Esophagus muscularis mucosa (tissue), 4 donors: ENCODE data around the gene MYCN. TPM values are rescaled to one million over a fixed set of nuclear protein-coding genes. Genes with fewer than 3 reads are reported as not detected.

ENCODE experiments used
- DNase-seq: peaks from one replicate; pipeline ENCODE4 v3.0.0-alpha.2; 2017; ENCODE audit errors: extremely low spot score
- H3K27ac ChIP-seq, 4 donors: fragments of 200-600 bp; sonication (generic); replicated peaks in 1 of 4; 1 replicate in 3 of 4; 2 replicates in 1 of 4; pipeline ENCODE4 v1.5.1; 2016 to 2019; ENCODE audit warnings: mild to moderate bottlenecking in 1 of 4
- H3K27me3 ChIP-seq, 4 donors: fragments of 200-600 bp; sonication (generic); one replicate each; pipeline versions ENCODE4 v1.5.1 to v1.6.0; 2016 to 2019
- H3K36me3 ChIP-seq, 4 donors: fragments of 200-600 bp; sonication (generic); one replicate each; pipeline ENCODE4 v1.5.1; 2016 to 2019
- H3K4me1 ChIP-seq, 4 donors: fragments of 200-600 bp; sonication (generic); one replicate each; pipeline ENCODE4 v1.5.1; 2016 to 2019
- H3K4me3 ChIP-seq, 4 donors: fragments of 200-600 bp; sonication (generic); 1 replicate in 2 of 4; 2 replicates in 2 of 4; pipeline ENCODE4 v1.5.1; 2016 to 2019; ENCODE audit warnings: mild to moderate bottlenecking in 4 of 4, moderate library complexity in 1 of 4
- H3K9me3 ChIP-seq, 4 donors: fragments of 200-600 bp; sonication (generic); 1 replicate in 3 of 4; 2 replicates in 1 of 4; pipeline ENCODE4 v1.5.1; 2016 to 2019
- CTCF ChIP-seq, 3 experiments: fragments of 200-600 bp in 2 of 3; fragments of 450-650 bp in 1 of 3; sonication (generic) in 2 of 3; IDR thresholded peaks; one replicate each; pipeline ENCODE4 v1.5.1; 2017 to 2019; ENCODE audit warnings: antibody characterized with exemption in 3 of 3, mild to moderate bottlenecking in 2 of 3, moderate library complexity in 1 of 3
- EP300 ChIP-seq: sonication (generic); formaldehyde crosslinking; IDR thresholded peaks from one replicate; pipeline ENCODE4 v1.6.1; 2017; ENCODE audit warnings: antibody characterized with exemption
- POLR2A ChIP-seq: fragments of 450-650 bp; IDR thresholded peaks from one replicate; pipeline ENCODE4 v1.6.1; 2017; ENCODE audit warnings: antibody characterized with exemption, moderate library complexity, mild to moderate bottlenecking, low read depth
- POLR2AphosphoS5 ChIP-seq, 2 donors: sonication (generic); formaldehyde crosslinking; IDR thresholded peaks; one replicate each; pipeline ENCODE4 v1.6.1; 2017; ENCODE audit warnings: antibody characterized with exemption in 2 of 2
- WGBS: methylation state at CpG from one replicate; pipeline ENCODE4 v1.1.5; 2018; 5-methylcytosine and 5-hydroxymethylcytosine counted together
- intact Hi-C: fragments of 100-400 bp; cut with DNase I; formaldehyde crosslinking; loops from one replicate; pipeline ENCODE4 v1.15.1; 2023
- total RNA-seq, 4 donors: library from RNA; depleted of rRNA; stranded (reverse); fragments of >200 nt; gene quantifications; one replicate each; pipeline versions ENCODE4 v1.1.0 to v1.2.1, GENCODE V29; 2016

The MYCN gene
- total RNA-seq, 4 donors from 2014 or later, result 0.83 to 1.2 (median 1.1) TPM

- Histone ChIP-seq H3K4me1 (peaks cover 0 to 8% (median 7%) of the 10 kb centered on the region in 4 donors), H3K36me3 (no peaks in the 10 kb centered on the region), H3K27ac (no peak overlapping the region), H3K9me3 (no peaks in the 10 kb centered on the region), H3K4me3 (no peak overlapping the region), H3K27me3 (peaks cover 0 to 2% (median 0%) of the 10 kb centered on the region in 4 donors)
- no peak for DNase-seq
- TF ChIP-seq CTCF (IDR thresholded peaks at IDR 0.05), result no peak
- TF ChIP-seq POLR2AphosphoS5 (IDR thresholded peaks at IDR 0.05), result no peak
- no peak for TF ChIP-seq POLR2A
- intact Hi-C loops, result no loop called here
- WGBS, result 89% methylated on average over 7 of the region's 7 CpGs
Measured at GRCh38 chr2:15976354-15976753, 36.0 kb downstream of the MYCN start.

GRCh38 chr2:15979051-15979758 lies 38.9 kb downstream of the MYCN start:
- peaks cover 0 to 10% (median 8%) of the 10 kb centered on the region in 4 donors for H3K4me1 ChIP-seq
- no peak overlapping the region for H3K4me3 ChIP-seq
- no peaks in the 10 kb centered on the region for H3K27me3 ChIP-seq
- WGBS, result 82% methylated on average over 9 of the region's 9 CpGs
- H3K27ac ChIP-seq, result no peak overlapping the region
- TF ChIP-seq CTCF (IDR thresholded peaks at IDR 0.05) (no peak), EP300 (no peak), POLR2A (no peak), POLR2AphosphoS5 (IDR thresholded peaks at IDR 0.05) (no peak)
- DNase-seq, result no peak
- no peaks in the 10 kb centered on the region for H3K9me3 ChIP-seq
- intact Hi-C loops, result no loop called here
- H3K36me3 ChIP-seq, result no peaks in the 10 kb centered on the region

GRCh38 chr2:15979759-15980604 lies 39.6 kb downstream of the MYCN start:
- 88% methylated on average over 9 of the region's 9 CpGs for WGBS
- DNase-seq, result no peak
- intact Hi-C loops, result no loop called here

DNA sequence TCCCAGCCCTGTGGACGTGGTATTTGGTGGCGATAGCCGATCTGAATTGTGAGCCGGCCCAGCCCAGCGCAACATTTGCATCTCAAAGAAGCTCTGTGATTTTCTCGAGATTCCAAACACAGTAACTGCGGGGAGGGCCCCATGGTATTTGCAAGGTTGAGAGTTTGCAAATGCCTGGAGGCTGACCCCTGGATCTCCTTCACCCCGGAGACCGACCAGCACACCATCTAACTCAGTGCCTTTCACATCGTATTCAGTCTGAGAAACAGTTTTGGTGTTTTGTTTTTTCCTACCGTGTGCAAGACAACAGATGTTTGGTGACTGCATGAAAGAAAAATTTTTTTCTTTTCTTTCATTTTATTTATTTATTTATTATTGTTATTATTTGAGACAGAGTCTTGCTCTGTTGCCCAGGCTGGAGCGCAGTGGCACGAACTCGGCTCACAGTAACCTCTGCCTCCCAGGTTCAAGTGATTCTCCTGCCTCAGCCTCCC lies 40.3 kb downstream of the MYCN start:
- intact Hi-C loops, result no loop called here
- H3K4me1 ChIP-seq, result peaks cover 0 to 18% (median 14%) of the 10 kb centered on the region in 4 donors
- 92% methylated on average over 12 of the region's 14 CpGs for WGBS
- H3K27ac ChIP-seq, result no peak overlapping the region
- no peaks in the 10 kb centered on the region for H3K27me3 ChIP-seq
- H3K36me3 ChIP-seq, result no peaks in the 10 kb centered on the region
- no peaks in the 10 kb centered on the region for H3K9me3 ChIP-seq
- H3K4me3 ChIP-seq, result no peak overlapping the region
- TF ChIP-seq CTCF (IDR thresholded peaks at IDR 0.05), result no peak
- no peak for TF ChIP-seq EP300
- TF ChIP-seq POLR2A, result no peak
- no peak for TF ChIP-seq POLR2AphosphoS5 (IDR thresholded peaks at IDR 0.05)
- DNase-seq, result no peak

More at GRCh38 chr2:15979759-15980604, 39.6 kb downstream of the MYCN start:
- peaks cover 0 to 17% (median 12%) of the 10 kb centered on the region in 4 donors for H3K4me1 ChIP-seq
- H3K36me3 ChIP-seq, result no peaks in the 10 kb centered on the region
- H3K9me3 ChIP-seq, result no peaks in the 10 kb centered on the region
- H3K27ac ChIP-seq, result no peak overlapping the region
- H3K4me3 ChIP-seq, result no peak overlapping the region
- no peak for TF ChIP-seq POLR2A
- no peak for TF ChIP-seq CTCF (IDR thresholded peaks at IDR 0.05)
- no peak for TF ChIP-seq POLR2AphosphoS5 (IDR thresholded peaks at IDR 0.05)
- no peak for TF ChIP-seq EP300
- H3K27me3 ChIP-seq, result no peaks in the 10 kb centered on the region
